Fibroblast of villous mesenchyme (primary cell): Measurements from ENCODE around the gene ABCC9. TPM values are rescaled to one million over a fixed set of nuclear protein-coding genes. Genes with fewer than 3 reads are reported as not detected.

Experiments used
- DNase-seq: peaks from one replicate; pipeline ENCODE4 v3.0.0-alpha.2; 2010; ENCODE audit warnings: low read depth
- H3K4me3 ChIP-seq: 2 replicates; pipeline ENCODE4 v1.5.1; 2011; ENCODE audit warnings: low read depth, mild to moderate bottlenecking, low read length
- total RNA-seq: library from RNA; depleted of rRNA; stranded (reverse); fragments of >200 nt; gene quantifications from 2 replicates; pipeline ENCODE4 v1.2.3, GENCODE V29; 2012
- TF ChIP-seq, protein P1 (sequence below): IDR thresholded peaks from 2 replicates; pipeline ENCODE4 v1.5.1; 2012; ENCODE audit warnings: low read depth, mild to moderate bottlenecking, low read length; ENCODE audit not compliant: insufficient read depth

Gene ABCC9
- total RNA-seq, 1 donor: 12.1 TPM

- TF ChIP-seq, protein P1, sequence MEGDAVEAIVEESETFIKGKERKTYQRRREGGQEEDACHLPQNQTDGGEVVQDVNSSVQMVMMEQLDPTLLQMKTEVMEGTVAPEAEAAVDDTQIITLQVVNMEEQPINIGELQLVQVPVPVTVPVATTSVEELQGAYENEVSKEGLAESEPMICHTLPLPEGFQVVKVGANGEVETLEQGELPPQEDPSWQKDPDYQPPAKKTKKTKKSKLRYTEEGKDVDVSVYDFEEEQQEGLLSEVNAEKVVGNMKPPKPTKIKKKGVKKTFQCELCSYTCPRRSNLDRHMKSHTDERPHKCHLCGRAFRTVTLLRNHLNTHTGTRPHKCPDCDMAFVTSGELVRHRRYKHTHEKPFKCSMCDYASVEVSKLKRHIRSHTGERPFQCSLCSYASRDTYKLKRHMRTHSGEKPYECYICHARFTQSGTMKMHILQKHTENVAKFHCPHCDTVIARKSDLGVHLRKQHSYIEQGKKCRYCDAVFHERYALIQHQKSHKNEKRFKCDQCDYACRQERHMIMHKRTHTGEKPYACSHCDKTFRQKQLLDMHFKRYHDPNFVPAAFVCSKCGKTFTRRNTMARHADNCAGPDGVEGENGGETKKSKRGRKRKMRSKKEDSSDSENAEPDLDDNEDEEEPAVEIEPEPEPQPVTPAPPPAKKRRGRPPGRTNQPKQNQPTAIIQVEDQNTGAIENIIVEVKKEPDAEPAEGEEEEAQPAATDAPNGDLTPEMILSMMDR: no peak
- DNase-seq: no peak
Measured at GRCh38 chr12:21962236-21962635, 21.0 kb upstream of the ABCC9 start.

DNA sequence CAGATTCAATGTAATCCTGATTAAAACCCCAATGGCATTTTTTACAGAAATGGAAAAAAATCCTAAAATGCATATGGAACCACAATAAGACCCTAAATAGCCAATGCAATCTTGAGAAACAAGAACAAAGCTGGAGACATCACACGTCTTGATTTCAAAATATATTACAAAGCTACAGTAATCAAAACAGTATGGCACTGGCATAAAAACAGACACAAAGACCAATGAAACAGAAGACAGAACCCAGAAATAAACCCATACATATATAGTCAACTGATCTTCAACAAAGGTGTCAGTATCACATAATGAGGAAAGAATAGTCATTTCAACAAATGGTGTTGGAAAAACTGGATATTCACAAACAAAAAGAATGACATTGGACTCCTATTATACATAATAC is 9.4 kb upstream of the ABCC9 start:
- no peak overlapping the region for H3K4me3 ChIP-seq
- TF ChIP-seq, protein P1: no peak
- no peak for DNase-seq

More at GRCh38 chr12:21962236-21962635, 21.0 kb upstream of the ABCC9 start:
- H3K4me3 ChIP-seq: no peak overlapping the region

DNA sequence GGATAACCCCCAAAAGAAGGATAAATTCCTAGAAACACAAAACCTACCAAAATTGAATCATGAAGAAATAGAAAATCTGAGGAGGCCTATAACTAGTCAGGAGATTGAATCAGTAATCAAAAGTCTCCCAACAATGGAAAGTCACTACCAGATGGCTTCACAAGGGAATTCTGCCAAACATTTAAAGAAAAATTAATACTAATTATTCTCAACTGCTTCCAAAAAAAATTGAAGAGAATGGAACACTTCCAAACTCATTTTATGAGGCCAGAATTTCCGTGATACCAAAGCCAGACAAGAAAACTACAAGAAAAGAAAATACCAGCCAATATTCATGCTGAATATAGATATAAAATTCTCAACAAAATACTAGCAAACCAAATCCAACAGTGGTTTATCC is 7.8 kb upstream of the ABCC9 start:
- H3K4me3 ChIP-seq: no peak overlapping the region
- TF ChIP-seq, protein P1: no peak
- no peak for DNase-seq

DNA sequence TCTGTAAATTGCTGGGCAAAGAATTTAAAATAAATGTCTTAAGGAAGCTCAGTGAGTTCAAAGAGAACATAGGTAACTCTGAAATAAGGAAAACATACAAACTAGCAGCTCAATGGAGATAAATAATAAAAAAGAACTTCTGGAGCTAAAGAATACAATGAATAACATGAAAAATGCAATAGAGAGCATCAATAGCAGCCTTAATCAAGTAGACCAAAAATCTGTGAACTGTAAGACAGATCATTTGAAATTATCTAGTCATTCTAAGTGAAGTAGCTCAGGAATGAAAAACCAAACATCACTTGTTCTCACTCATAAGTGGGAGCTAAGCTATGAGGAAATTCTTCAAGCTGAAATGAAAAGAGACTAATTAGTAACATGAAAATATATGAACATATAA is 5.8 kb upstream of the ABCC9 start:
- TF ChIP-seq, protein P1: no peak
- no peak for DNase-seq
- no peak overlapping the region for H3K4me3 ChIP-seq

DNA sequence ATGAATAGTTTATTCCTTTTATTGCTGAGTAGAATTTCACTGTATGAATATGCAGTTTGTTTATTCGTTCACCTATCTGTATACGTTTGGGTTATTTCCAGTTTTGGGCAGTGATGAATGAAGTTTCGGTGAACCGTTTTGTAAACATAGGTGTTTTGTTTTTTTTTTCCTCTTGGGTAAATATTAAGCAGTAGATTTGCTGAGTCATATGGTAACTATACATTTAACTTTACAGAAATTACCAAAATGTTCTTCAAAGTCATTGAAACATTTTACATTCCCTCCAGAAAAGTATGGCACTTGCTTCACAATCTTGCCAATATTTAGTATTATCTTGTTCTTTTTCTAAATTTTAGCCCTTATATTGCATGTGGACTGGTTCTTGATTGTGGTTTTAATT is 3.8 kb upstream of the ABCC9 start:
- H3K4me3 ChIP-seq: no peak overlapping the region
- DNase-seq: no peak
- TF ChIP-seq, protein P1: no peak

DNA sequence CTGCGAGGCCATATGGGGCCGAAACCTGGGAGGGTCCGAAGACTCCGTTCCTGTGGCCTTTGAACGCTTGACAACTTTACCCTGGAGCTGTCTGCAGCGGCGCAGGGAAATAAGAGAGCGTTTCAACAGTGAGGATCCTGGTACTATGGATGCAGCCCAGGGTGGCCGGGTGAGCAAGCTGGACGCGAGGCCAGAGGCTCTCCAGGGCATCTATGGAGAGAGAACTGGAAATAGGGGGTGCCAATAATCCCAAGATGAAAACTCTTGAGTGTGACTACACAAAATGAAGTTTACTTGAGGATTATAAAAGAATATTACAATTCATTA is 1.1 kb upstream of the ABCC9 start:
- H3K4me3 ChIP-seq: no peak overlapping the region
- TF ChIP-seq, protein P1: no peak
- DNase-seq: no peak
